Skeletal muscle satellite cell (primary cell): ENCODE results near the gene WDR88. TPM values are rescaled to one million over a fixed set of nuclear protein-coding genes. Genes with fewer than 3 reads are reported as not detected.

Source experiments
- H3K27me3 ChIP-seq: 2 replicates; pipeline ENCODE4 v1.7.0; 2013; ENCODE audit warnings: low read length; ENCODE audit not compliant: control insufficient read depth, insufficient read depth
- H3K36me3 ChIP-seq: 2 replicates; pipeline ENCODE4 v1.7.0; 2013; ENCODE audit warnings: mild to moderate bottlenecking, control low read depth, low read length; ENCODE audit not compliant: insufficient read depth
- H3K4me1 ChIP-seq: 2 replicates; pipeline ENCODE4 v1.7.0; 2013; ENCODE audit warnings: low read length; ENCODE audit not compliant: control insufficient read depth, insufficient read depth
- H3K4me2 ChIP-seq: 2 replicates; pipeline ENCODE4 v1.7.0; 2013; ENCODE audit warnings: mild to moderate bottlenecking, low read length
- H3K4me3 ChIP-seq: 2 replicates; pipeline ENCODE4 v1.7.0; 2013; ENCODE audit warnings: low read length
- H3K9ac ChIP-seq: 2 replicates; pipeline ENCODE4 v1.7.0; 2013; ENCODE audit warnings: mild to moderate bottlenecking, low read depth, low read length, moderate library complexity
- H3K9me3 ChIP-seq: replicated peaks from 2 replicates; pipeline ENCODE4 v1.7.0; 2013; ENCODE audit warnings: mild to moderate bottlenecking, control low read depth, low read length
- total RNA-seq: library from RNA; depleted of rRNA; stranded (reverse); fragments of >200 nt; gene quantifications from 2 replicates; pipeline ENCODE4 v1.2.3, GENCODE V29; 2012; rRNA removed

Gene WDR88
- total RNA-seq: not detected in 2 replicates

DNA sequence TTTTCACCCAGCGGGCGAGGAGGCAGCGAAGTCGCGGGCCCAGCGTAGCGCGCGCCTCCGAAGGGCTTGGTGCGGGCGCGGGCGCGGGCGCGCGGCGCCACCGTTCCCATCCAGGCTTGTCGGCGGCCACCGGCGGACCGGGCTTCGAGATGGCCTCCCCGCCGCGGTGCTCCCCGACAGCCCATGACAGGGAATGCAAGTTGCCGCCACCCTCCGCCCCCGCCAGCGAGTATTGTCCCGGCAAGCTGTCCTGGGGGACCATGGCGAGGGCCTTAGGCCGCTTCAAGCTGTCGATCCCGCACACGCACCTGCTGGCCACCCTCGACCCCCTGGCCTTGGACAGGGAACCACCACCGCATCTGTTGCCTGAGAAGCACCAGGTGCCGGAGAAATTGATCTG, at the start of gene WDR88:
Gene WDR88 (plus strand): TSS at position 94 of the 400 bp plus-strand sequence. CDS start 56 bp downstream, at position 150.
- peaks cover 8% of the 10 kb centered on the region for H3K36me3 ChIP-seq
- no peak within 1 kb of the TSS for H3K9ac ChIP-seq
- H3K9me3 ChIP-seq: no peaks in the 10 kb centered on the region
- H3K4me3 ChIP-seq: no peak within 1 kb of the TSS
- H3K27me3 ChIP-seq: no peaks in the 10 kb centered on the region
- no peak within 1 kb of the TSS for H3K4me2 ChIP-seq
- H3K4me1 ChIP-seq: no peaks in the 10 kb centered on the region

DNA sequence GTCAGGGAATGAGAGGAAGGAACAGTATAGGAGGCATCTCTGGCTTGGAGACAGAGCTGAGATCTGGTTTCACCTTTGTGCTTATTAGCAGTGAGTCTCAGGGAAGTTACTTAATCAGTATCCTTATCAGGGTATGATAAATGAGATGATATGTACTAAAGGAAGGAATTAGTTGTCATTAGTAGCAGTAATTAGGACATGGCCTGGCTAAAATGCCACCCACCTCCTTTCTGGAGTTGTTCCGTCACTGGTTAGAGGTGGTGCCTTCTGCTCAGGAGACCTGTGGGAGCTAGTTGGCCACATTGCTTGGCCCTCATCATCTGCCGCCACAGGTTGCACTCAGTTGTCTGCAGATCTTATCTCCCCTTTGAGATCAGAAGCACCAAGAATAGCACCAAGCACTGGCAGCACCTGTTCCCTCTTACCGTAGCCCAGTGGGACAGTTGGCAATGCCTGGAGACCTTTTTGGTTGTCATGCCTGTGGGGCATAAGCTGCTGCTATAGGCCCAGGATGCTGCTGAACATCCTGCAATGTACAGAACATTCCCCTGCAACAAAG, 46.3 kb upstream of the WDR88 start:
- H3K9me3 ChIP-seq: no peaks in the 10 kb centered on the region
- no peak overlapping the region for H3K9ac ChIP-seq
- H3K27me3 ChIP-seq: no peaks in the 10 kb centered on the region
- peaks cover 8% of the 10 kb centered on the region for H3K4me1 ChIP-seq
- no peak overlapping the region for H3K4me3 ChIP-seq
- H3K36me3 ChIP-seq: peaks cover 8% of the 10 kb centered on the region
- H3K4me2 ChIP-seq: no peak overlapping the region

- no peaks in the 10 kb centered on the region for H3K27me3 ChIP-seq
- no peak overlapping the region for H3K4me2 ChIP-seq
- peaks cover 11% of the 10 kb centered on the region for H3K36me3 ChIP-seq
- no peaks in the 10 kb centered on the region for H3K9me3 ChIP-seq
- H3K4me3 ChIP-seq: no peak overlapping the region
- H3K4me1 ChIP-seq: peaks cover 4% of the 10 kb centered on the region
- H3K9ac ChIP-seq: no peak overlapping the region
These were observed 45.0 kb upstream of the WDR88 start for GRCh38 chr19:33086955-33087354.

- Histone ChIP-seq H3K27me3 (no peaks in the 10 kb centered on the region), H3K9me3 (no peaks in the 10 kb centered on the region), H3K9ac (no peak overlapping the region), H3K4me2 (no peak overlapping the region), H3K4me3 (no peak overlapping the region), H3K36me3 (peaks cover 23% of the 10 kb centered on the region), H3K4me1 (no peaks in the 10 kb centered on the region)
These were observed 42.9 kb upstream of the WDR88 start for GRCh38 chr19:33089010-33089409.

DNA sequence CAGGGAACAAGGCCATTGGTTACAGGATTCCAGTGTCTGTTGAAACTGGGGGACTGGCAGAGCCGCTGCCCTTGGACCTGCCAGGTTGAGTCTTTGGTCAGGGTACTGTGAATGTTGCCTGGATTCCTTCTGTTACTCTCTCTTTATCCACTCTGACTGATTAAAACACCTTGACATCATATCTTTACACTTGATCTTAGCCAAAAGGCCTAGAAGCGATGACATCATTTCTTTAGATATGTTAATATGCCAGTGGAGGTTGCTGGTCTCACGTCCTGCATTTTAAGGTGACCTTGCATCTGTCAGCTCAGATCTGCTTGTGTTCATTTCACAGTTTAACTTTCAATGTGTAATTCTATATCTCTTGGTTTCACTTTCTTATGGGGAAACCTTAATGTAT, 41.7 kb upstream of the WDR88 start:
- peaks cover 30% of the 10 kb centered on the region for H3K36me3 ChIP-seq
- no peak overlapping the region for H3K4me3 ChIP-seq

DNA sequence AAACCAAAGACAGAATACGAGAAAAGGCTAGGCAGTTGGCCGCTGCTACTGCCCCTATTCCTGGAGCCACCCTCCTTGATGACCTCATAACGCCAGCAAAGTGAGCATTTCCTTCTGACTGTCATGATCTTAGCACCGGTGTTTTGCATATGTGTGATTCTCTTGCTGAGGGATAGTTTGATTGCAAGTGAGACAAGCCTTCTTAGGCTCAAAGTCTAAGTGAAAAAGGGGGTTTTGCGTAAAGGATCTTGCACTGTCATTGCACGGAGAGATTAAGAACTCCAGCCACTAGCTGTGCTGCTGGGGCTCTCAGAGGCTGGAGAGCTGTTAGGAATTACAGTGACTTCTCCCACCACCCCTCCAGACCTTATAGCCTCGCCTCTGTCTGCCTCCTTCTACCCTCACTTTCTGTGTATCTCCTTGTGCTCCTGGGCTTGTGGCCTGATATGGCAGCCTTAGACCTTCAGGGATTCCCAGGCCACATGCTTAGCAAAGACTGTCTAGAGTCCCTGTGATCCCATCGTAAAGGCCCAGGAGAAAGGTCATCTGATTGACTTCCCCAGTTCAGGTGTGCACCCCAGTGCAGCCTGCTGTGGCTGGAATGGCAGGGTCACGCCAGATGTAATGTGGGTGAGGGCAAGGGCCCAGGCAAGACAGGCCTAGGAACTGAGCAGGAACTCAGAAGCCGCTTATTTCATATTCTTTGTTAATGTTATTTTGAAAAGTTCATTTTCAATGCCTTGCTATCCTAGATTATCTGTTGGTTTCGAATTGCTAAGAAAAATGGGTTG, 38.3 kb upstream of the WDR88 start:
- H3K9ac ChIP-seq: no peak overlapping the region
- no peak overlapping the region for H3K4me2 ChIP-seq
- no peaks in the 10 kb centered on the region for H3K4me1 ChIP-seq
- no peaks in the 10 kb centered on the region for H3K9me3 ChIP-seq
- H3K27me3 ChIP-seq: no peaks in the 10 kb centered on the region
- no peak overlapping the region for H3K4me3 ChIP-seq
- peaks cover 52% of the 10 kb centered on the region for H3K36me3 ChIP-seq

More for the DNA sequence above, 41.7 kb upstream of the WDR88 start:
- H3K27me3 ChIP-seq: no peaks in the 10 kb centered on the region
- no peaks in the 10 kb centered on the region for H3K9me3 ChIP-seq
- no peaks in the 10 kb centered on the region for H3K4me1 ChIP-seq
- H3K4me2 ChIP-seq: no peak overlapping the region
- no peak overlapping the region for H3K9ac ChIP-seq

- Histone ChIP-seq H3K4me3 (no peak overlapping the region), H3K4me1 (no peaks in the 10 kb centered on the region), H3K4me2 (no peak overlapping the region), H3K9me3 (no peaks in the 10 kb centered on the region), H3K9ac (no peak overlapping the region), H3K27me3 (no peaks in the 10 kb centered on the region), H3K36me3 (peaks cover 47% of the 10 kb centered on the region)
These were observed 37.4 kb upstream of the WDR88 start for GRCh38 chr19:33094436-33095067.

GRCh38 chr19:33096005-33096404, 35.9 kb upstream of the WDR88 start:
- peaks cover 52% of the 10 kb centered on the region for H3K36me3 ChIP-seq

GRCh38 chr19:33098055-33098534, 33.8 kb upstream of the WDR88 start:
- peaks cover 57% of the 10 kb centered on the region for H3K36me3 ChIP-seq

More at GRCh38 chr19:33096005-33096404, 35.9 kb upstream of the WDR88 start:
- H3K9me3 ChIP-seq: no peaks in the 10 kb centered on the region
- no peak overlapping the region for H3K4me3 ChIP-seq
- no peaks in the 10 kb centered on the region for H3K27me3 ChIP-seq
- no peak overlapping the region for H3K4me2 ChIP-seq
- H3K4me1 ChIP-seq: no peaks in the 10 kb centered on the region
- H3K9ac ChIP-seq: no peak overlapping the region

GRCh38 chr19:33100894-33101644, 30.8 kb upstream of the WDR88 start:
- Histone ChIP-seq H3K36me3 (peaks cover 41% of the 10 kb centered on the region), H3K4me1 (no peaks in the 10 kb centered on the region), H3K27me3 (no peaks in the 10 kb centered on the region), H3K4me2 (no peak overlapping the region), H3K9ac (no peak overlapping the region), H3K4me3 (no peak overlapping the region), H3K9me3 (no peaks in the 10 kb centered on the region)

More at GRCh38 chr19:33098055-33098534, 33.8 kb upstream of the WDR88 start:
- Histone ChIP-seq H3K27me3 (no peaks in the 10 kb centered on the region), H3K4me3 (no peak overlapping the region), H3K9ac (no peak overlapping the region), H3K4me2 (no peak overlapping the region), H3K4me1 (no peaks in the 10 kb centered on the region), H3K9me3 (no peaks in the 10 kb centered on the region)

DNA sequence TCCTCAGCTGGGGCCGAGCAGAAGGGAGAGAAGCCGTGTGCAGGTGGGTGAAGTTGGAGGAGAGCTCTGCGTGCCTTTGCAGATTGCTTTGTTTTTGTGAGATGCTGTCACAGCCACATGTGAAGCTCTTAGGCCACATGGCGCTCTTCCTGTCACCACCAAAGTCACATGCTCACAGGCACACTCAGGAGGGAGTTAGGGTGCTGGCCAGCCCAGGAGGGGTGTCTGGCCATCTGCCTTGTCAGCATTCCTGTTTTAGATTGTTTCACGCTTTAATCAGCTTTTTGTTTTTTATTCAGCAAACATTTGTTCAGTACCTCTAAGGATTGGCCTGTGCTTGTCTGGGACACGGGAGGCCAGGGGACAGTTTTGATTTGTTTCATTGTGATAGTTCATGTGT, 29.0 kb upstream of the WDR88 start:
- Histone ChIP-seq H3K9me3 (no peaks in the 10 kb centered on the region), H3K4me1 (no peaks in the 10 kb centered on the region), H3K4me3 (no peak overlapping the region), H3K36me3 (peaks cover 37% of the 10 kb centered on the region), H3K27me3 (no peaks in the 10 kb centered on the region), H3K9ac (no peak overlapping the region), H3K4me2 (no peak overlapping the region)
